Activated CD8-positive, alpha-beta memory T cell treated with anti-CD3 and anti-CD28 coated beads for 36 hours (primary cell): ENCODE results near the gene PCED1B. TPM values are rescaled to one million over a fixed set of nuclear protein-coding genes. Genes with fewer than 3 reads are reported as not detected.

Experiments used
- CTCF ChIA-PET: fragments of 350-600 bp; sonication (Branson Sonifier 250); formaldehyde crosslinking; loops from one replicate; lab custom pipeline; 2021; ENCODE audit warnings: antibody characterized with exemption; lab: Charles Lee
- POLR2A ChIA-PET: fragments of 350-600 bp; sonication (Branson Sonifier 250); formaldehyde crosslinking; loops from one replicate; lab custom pipeline; 2021; ENCODE audit warnings: antibody characterized with exemption; lab: Charles Lee
- total RNA-seq, 2 experiments: library from RNA; stranded (reverse); gene quantifications; one replicate each; pipeline ENCODE4 v1.2.3, GENCODE V29; 2021

Gene PCED1B
- total RNA-seq, 2 experiments from 2014 or later: 79.8 to 86.5 TPM

DNA sequence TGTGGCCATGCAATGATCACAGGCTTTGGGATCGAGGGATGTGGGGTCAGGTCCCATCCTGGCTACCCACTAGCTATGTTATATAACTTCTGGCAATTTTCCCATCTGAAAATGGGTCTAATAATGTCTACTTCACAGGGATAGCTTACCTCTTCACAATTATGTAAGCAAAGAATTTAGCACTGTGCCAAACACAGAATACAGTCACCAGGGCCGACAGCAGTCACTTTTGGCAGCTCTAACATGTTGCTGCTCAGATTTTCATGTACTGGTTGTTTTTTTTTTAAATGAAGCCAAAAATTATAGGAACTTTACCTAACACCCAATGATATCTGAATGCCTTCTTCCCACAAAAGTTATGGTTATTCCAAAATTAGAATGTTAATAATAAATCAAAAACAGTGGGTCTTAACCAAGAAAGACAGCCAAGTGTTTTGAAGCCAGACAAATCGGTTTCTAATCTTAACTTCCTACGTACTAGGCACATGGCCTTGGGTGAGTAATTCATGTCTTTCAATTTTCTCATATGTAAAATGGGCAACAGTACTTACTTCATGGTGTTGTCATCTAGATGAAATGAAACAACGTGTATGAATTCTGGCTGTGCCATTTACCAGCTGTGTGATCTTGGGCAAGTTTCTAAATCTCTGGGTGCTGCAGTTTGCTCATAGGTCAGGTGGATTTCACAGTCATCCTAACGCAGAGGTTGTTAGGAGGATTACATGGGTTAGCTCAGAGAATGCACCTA is 13.0 kb upstream of the PCED1B start:
- CTCF ChIA-PET: interaction anchor here (1.3 to 1.5 kb wide), 3 partner anchors 12 to 331 kb away, joined by 3 to 4 read pairs (median 4); no protein-coding TSS in a partner anchor
- POLR2A ChIA-PET: interaction anchor here (0.6 to 1.4 kb wide), 3 partner anchors 150 to 331 kb away, joined by 3 read pairs; no protein-coding TSS in a partner anchor

DNA sequence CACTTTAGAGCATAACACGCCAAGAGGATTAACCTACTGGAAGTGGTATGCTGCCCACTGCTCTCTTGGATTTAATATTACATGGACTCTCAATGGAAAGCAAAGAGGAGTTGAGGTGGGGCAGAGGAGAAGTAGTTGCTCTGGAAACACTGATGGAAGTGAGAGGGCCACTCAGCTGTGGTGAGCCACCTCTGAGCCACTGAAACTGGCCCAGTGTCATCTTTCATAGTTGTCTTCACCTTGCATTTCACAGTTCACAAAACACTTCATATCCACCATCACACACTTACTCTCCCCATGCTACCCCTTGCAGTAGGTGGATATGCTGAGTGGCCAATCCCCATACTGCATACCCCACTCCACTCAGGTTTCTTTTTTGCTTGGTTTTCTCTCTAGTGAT is 12.2 kb upstream of the PCED1B start:
- POLR2A ChIA-PET: interaction anchor here (0.7 to 1.4 kb wide), 2 partner anchors 149 to 330 kb away, joined by 3 read pairs; no protein-coding TSS in a partner anchor
- CTCF ChIA-PET: interaction anchor here (0.5 to 1.5 kb wide), 2 partner anchors 207 to 331 kb away, joined by 3 to 4 read pairs; no protein-coding TSS in a partner anchor

DNA sequence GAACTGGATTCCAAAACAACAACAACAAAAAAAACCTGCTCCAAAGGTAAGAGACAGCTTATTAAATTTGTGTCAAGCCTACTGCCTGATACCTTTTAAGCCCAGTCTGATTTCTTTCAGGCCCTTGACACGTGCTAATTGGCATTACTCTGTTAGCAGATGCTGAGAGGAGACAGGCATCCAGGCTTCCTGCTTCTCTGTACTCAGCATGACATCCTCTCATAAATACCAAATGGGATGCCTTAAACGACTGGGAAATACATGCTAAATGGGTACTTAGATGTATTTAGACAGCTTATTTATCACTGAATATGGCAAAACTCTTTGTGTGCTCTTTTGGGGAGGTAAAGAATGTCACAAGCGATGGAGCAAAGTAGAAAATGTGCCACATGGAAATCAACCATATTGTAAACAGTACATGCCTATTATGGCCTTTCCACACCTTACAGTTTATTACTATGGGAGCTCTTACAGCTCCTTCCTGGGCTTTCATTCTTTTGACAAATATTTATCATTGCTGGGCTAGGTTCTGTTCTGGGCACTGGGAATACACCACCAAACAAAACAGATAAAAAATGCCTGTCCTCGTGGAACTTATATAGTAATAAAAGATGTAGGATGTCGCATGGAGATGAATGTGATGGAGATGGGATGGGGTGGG is 11.5 kb upstream of the PCED1B start:
- POLR2A ChIA-PET: interaction anchor here (1.4 kb wide), 1 partner anchor 148 kb away, joined by 3 read pairs; no protein-coding TSS in a partner anchor
- CTCF ChIA-PET: interaction anchor here (0.5 kb wide), 1 partner anchor 206 kb away, joined by 3 read pairs; no protein-coding TSS in a partner anchor

DNA sequence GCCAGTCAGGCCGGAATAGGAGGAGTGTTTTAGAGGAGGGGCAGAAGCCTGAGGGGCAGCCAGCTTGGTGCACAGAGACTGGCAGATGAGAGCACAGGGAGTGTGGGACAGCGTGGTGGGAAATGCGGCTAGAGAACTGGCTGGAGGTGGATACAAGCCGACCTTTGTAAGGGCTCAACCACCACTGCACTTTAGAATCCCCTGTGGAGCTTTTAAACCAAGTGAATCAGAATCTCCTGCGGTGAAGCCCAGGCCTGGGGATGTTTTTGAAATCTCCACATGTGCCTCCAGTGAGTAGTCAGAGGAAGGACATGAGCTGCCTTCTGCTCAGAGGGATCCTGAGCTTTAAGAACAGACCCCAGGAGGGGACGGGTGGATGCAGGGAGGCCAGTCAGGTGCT is 10.9 kb upstream of the PCED1B start:
- CTCF ChIA-PET: no interaction called here
- POLR2A ChIA-PET: interaction anchor here (0.6 kb wide), 2 partner anchors 147 to 155 kb away, joined by 3 read pairs; no protein-coding TSS in a partner anchor

DNA sequence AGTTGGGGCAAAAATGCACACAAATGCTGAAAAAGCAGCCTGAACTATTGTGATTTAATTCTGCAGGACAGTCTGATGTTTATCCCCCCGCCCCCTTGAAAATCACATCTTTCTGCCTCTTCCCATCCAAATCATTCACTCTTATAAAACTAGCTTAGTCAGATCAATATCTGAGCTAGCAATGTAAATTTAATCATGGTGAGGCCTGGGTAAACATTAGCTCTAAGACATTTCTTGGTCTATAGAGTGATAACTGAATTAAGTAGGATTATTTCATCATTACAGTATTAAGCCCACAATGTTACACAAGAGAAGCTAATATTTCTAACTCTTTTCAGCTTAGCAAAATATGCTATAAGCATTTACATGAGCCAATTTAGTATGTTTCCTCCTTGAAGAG is 9.1 kb upstream of the PCED1B start:
- CTCF ChIA-PET: interaction anchor here (0.9 to 1.9 kb wide), 4 partner anchors 10 to 327 kb away, joined by 3 to 9 read pairs (median 4); partner anchors contain the start of genes AMIGO2 and PCED1B
- POLR2A ChIA-PET: interaction anchor here (0.6 to 0.7 kb wide), 3 partner anchors 84 to 472 kb away, joined by 3 to 8 read pairs (median 3); no protein-coding TSS in a partner anchor

DNA sequence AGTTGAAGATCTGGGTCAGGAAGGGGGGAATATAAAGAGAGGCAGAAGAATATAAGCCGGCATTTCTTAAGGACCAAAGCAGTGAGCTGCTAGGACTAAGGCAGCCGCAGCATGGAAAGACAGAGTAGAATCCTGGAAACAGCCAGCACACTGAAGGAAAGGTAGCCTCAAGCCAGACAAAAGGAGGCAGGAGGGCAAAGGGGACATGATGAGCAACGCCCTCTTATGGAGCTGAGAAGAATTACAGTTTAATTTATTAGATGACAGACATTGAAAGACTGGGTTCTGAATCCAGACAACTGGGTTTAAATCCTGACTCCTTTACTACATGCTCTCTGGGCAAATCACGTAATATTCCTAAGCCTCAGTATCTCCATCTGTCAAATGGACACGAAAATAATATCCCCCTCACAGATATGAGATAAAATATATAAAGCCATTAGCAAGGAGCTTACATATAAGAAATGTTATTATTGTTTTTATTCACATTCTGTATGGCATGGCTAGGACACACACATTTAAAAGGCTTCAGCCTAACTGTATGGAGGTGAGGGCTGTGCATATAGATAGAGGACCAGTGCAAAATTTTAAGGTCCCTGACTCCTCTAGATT is 8.1 kb upstream of the PCED1B start:
- CTCF ChIA-PET: interaction anchor here (1.0 to 1.9 kb wide), 5 partner anchors 9 to 326 kb away, joined by 3 to 9 read pairs (median 4); partner anchors contain the start of gene AMIGO2
- POLR2A ChIA-PET: no interaction called here

DNA sequence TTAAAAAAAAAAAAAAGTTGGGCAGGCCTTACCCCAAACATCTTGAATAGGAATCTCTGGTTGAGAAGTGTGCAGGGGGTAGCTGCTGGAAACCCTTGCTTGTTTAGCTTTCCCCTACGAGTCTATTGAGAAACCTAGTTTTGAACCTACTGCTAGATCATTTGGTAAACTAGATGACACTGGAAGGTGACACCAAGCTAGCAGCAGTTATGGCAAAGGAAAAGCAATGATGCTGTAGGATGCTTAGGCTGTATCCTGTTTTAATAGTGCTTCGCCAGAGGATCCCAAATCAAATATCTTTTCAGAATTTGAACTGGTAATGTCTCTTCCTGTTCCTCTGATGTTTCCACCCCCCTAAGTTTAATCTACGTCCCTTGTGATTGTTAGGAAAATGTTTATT is 5.5 kb upstream of the PCED1B start:
- ChIA-PET POLR2A (no interaction called here), CTCF (interaction anchor here (1.5 kb wide), 1 partner anchor 10 kb away, joined by 3 read pairs; no protein-coding TSS in a partner anchor)

DNA sequence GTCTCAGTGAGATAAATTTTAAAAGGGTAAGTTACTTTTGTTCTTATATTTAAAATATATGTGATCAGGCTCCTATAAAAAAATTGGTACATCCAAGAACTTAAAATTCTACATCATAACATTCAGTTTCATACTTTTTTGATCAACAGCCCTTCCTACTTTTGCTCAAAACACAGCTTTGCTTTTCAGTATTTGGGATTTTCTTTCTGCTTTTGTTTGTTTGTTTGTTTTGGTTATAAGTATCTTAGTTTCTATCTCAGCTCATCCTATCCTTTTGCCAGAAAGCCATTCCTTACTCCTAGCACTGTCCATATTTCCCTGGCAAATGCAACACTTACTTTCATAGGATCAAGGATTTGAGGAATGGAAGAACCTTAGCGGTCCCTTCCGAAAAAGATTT is 4.7 kb upstream of the PCED1B start:
- CTCF ChIA-PET: no interaction called here
- POLR2A ChIA-PET: no interaction called here

DNA sequence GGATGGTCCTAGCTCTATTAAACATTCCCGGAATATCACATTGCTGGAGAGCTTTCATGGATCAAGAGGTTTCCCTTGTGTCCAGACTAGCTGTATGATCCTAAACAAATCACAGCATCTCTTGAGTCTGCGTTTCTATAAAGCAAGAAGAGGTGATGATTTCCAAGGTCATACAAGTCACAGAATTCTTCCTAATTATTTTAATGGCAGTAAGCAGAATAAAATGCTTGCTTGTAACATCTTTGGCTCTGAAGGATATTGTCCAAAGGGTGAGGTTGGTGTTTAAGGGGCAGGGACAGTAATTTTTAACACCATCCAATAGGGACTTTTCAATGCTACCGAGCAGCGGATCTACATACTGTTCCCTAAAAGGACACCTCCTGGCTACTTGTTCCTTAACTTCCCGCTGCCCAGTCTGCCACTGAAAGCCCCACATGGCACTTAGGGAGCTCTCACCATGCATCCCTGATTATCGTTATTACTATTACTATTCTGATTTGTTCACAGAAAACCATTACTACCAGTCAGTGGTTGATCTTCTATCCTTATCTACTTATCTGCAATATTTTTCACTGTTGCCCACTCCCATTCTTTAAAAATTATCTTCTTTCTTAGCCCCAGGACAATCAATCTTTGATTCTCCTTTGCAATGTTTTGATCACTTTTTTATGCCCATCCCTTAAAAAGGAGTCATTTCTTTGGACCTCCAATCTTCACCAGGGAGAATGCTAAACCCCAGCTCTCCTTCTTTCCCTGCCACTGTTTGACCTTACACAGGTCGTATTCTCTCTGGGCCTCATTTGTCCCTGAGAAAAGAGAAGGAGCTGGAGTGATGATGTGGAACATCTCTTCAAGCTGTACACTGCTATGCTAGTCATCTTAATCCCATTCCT is 4.0 kb upstream of the PCED1B start:
- POLR2A ChIA-PET: no interaction called here
- CTCF ChIA-PET: interaction anchor here (1.1 kb wide), 1 partner anchor 227 kb away, joined by 3 read pairs; no protein-coding TSS in a partner anchor

DNA sequence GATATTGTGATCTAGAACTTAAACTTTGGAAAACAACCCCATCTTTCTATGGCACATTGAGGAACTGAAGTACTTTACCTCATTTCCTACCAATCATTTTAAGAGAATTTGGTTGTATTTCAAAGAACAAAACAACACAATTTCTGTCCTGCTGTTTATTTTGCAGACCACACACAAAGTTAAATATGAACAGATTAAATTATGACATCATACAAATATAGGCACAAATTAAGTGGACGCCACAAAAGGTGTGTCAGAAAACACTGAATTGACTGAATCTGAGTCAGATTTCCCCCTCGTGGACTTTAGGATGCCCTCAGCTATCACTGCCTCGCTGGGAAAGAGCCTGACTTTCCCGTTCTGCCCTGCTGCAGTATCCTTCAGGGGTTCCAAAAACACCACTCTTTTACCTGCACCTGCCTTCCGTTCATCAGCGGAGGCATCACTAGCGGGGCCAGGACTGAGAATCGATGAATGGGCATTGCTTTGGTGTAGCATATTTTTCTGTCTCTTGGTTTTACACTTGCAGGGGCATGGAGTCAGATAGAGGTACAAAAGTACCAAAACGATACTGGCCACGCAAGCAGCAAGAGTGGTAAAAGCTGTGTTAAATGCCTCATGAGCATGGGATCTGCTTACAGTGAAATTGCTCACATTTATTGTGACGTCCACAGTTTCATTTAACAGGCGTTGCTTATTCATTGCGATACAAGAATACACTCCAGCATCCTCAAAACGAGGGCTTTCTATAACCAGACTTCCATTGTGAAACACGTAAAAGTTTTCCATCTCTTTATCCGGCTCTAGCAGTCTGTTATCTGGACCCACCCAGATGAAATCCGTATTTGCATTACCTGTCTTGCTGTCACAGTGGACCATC is 2.0 kb upstream of the PCED1B start:
- ChIA-PET POLR2A (interaction anchor here (0.6 to 3.1 kb wide), 4 partner anchors 24 to 138 kb away, joined by 4 to 21 read pairs (median 10); no protein-coding TSS in a partner anchor), CTCF (interaction anchor here (1.3 kb wide), 1 partner anchor 11 kb away, joined by 3 read pairs; no protein-coding TSS in a partner anchor)

DNA sequence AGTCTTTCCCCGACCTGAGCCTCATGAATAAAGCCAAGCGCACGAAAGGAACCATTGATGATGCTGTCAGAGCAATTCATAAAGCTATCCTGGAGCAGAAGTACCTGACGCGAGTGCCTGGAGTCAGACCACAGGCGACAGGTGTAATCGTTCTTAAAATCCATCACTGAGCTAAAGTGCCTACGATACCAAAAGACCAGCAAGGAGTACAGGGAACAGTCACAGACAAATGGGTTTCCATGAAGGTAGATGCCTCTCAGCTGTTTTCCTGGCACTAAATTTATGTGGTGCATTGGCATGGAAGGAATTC is 1.4 kb upstream of the PCED1B start:
- ChIA-PET CTCF (interaction anchor here (0.9 to 1.3 kb wide), 2 partner anchors 12 to 46 kb away, joined by 3 to 4 read pairs; no protein-coding TSS in a partner anchor), POLR2A (interaction anchor here (0.6 to 3.1 kb wide), 4 partner anchors 121 to 137 kb away, joined by 3 to 21 read pairs (median 10); no protein-coding TSS in a partner anchor)

DNA sequence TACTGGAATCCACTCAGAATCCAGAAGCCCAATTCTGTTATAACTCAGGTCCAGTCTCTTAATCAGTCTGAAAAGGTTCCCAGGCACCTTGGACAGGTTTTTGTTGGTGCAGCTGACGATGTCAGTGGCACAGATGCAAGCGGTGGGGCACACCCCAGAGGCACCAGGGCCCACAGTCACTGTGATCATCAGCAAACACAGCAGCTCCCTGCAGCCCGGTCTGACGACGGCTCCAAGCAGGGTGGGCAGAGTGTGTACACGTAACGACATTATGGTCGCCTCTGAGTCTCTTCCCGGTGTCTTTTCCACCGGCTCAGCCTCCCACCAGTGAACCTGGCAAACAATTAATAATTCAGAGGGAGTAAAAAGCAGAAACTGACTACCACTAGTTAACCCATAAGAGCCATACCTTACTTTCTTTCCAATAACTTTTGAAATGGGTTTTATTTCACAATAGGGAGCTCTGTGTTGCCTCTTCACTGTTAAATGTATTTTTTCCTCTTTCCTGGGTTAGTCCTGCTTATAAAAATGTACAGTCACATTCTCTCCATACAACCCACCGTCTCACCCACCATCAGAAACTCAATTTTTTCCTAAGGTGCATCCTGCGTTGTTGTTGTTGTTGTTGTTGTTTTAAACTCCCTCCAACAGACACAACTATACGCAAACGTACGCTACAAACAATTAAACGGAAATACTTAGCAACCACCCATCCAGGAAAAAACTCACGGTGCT is 521 bp upstream of the PCED1B start:
- ChIA-PET POLR2A (interaction anchor here (0.5 to 3.1 kb wide), 7 partner anchors 127 to 203 kb away, joined by 3 to 21 read pairs (median 11); no protein-coding TSS in a partner anchor), CTCF (interaction anchor here (0.9 to 1.9 kb wide), 6 partner anchors 13 to 318 kb away, joined by 3 to 9 read pairs (median 4); no protein-coding TSS in a partner anchor)

DNA sequence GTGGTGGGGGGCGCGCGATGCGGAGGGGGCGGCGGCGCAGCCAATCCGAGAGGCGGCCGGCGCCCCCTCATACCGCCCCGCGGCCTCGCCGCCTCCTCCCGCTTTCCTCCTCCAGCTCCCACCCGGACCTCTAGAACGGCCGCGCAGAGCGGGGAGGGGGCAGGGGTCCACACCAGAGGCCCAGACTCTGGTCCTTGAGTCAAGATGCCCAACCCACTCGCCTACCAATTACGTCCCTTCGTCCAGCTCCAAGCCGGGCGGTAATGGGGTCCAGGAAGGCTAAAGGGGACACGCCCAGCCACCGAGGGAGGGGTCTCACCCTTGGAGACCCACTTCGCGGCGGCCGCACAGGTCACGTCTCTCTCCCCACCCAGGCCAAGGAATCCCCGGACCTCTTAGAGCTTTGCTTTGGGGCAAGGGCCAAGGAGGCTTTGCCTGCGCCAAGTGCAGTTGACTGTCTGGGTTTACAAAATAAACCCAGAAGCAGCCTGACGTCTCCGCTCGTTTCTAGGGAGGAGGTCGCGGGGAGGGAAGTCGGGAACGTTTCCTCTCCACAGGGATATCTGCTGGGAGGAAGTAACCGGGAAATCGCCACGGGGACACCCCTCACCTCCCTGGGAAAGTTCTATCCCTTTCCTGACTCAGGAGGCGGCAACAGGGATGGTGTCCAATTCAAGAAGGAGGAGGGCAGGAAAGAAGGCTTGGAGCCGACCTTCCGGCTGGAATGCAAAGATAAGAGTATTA is 732 bp downstream of the PCED1B start:
- POLR2A ChIA-PET: interaction anchor here (0.8 to 3.1 kb wide), 5 partner anchors 47 to 138 kb away, joined by 3 to 21 read pairs (median 14); no protein-coding TSS in a partner anchor
- CTCF ChIA-PET: interaction anchor here (0.6 to 1.9 kb wide), 9 partner anchors 8 to 317 kb away, joined by 3 to 9 read pairs (median 4); no protein-coding TSS in a partner anchor

DNA sequence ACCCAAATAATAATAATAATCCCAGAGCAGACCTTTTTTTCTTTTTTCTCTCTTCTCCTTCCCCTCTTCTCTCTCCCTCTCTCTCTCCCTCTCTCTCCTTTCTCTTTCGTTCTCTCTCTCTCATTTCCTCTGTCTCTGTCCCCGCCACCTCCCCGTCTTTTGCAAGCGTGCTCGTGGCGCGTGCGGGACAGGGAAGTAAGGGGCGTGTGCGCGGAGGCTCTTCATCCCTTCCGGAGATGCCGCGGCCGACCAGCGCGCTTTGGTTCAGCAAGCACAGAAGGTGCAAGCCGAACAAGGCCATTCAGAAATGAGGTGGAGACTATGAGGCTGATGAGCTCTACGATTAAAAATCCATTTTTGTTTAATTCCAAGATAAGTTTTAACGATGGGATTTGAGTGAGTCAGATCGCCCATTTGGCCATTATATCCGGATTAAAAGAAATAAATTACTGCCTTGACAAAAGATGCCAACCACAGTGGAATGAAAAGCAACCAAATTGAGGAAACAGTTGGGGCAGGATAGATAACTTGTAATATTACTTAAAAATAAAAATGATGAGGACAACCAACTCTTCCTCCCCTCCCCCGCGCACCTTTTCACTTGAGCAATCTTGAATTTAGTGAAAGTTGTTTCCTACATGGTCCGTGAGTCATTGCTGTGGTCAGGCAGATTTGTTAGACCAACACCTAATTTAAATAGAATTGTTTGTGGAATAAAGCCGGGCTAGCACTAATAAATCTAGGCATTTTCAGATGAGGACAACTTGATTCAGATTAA is 1.5 kb downstream of the PCED1B start:
- CTCF ChIA-PET: interaction anchor here (1.2 to 1.9 kb wide), 3 partner anchors 9 to 316 kb away, joined by 3 to 9 read pairs (median 3); no protein-coding TSS in a partner anchor

More for the DNA sequence above, 1.5 kb downstream of the PCED1B start:
- POLR2A ChIA-PET: interaction anchor here (1.6 to 3.1 kb wide), 3 partner anchors 127 to 138 kb away, joined by 11 to 21 read pairs (median 14); no protein-coding TSS in a partner anchor
